Measurements from ENCODE around the gene KCNG3. TPM values are rescaled to one million over a fixed set of nuclear protein-coding genes. Genes with fewer than 3 reads are reported as not detected.

KCNG3 gene
- total RNA-seq, 6 experiments from 2014 or later, result not detected

GRCh38 chr2:42522035-42522434 lies 28.3 kb upstream of the KCNG3 start:
- H3K27ac Mint-ChIP-seq, result no peak overlapping the region
- TF ChIP-seq, protein P1, sequence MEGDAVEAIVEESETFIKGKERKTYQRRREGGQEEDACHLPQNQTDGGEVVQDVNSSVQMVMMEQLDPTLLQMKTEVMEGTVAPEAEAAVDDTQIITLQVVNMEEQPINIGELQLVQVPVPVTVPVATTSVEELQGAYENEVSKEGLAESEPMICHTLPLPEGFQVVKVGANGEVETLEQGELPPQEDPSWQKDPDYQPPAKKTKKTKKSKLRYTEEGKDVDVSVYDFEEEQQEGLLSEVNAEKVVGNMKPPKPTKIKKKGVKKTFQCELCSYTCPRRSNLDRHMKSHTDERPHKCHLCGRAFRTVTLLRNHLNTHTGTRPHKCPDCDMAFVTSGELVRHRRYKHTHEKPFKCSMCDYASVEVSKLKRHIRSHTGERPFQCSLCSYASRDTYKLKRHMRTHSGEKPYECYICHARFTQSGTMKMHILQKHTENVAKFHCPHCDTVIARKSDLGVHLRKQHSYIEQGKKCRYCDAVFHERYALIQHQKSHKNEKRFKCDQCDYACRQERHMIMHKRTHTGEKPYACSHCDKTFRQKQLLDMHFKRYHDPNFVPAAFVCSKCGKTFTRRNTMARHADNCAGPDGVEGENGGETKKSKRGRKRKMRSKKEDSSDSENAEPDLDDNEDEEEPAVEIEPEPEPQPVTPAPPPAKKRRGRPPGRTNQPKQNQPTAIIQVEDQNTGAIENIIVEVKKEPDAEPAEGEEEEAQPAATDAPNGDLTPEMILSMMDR (IDR thresholded peaks at IDR 0.05), result no peak
- H3K4me1 Mint-ChIP-seq (ENCODE audit: low read depth), result no peaks in the 10 kb centered on the region
- DNase-seq, result no peak
- H3K4me3 Mint-ChIP-seq, result no peak overlapping the region
- peaks cover 18% of the 10 kb centered on the region for H3K27me3 Mint-ChIP-seq (ENCODE audit: insufficient read depth)
- no peaks in the 10 kb centered on the region for H3K36me3 Mint-ChIP-seq (ENCODE audit: low read depth)
- H3K9me3 Mint-ChIP-seq, result no peaks in the 10 kb centered on the region

DNA sequence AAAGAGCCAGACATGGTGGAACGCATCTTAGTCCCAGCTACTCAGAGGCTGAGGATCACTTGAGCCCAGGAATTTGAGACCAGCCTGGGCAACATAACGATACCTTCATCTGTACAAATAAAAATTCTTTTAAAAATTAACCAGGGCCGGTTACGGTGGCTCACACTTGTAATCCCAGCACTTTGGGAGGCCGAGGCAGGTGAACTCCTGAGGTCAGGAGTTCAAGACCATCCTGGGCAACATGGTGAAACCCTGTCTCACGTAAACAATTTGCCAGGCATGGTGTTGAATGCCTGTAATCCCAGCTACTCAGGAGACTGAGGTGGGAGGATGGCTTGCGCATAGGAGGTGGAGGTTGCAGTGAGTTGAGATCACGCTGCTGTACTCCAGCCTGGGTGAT lies 25.8 kb upstream of the KCNG3 start:
- Mint-ChIP-seq H3K9me3 (no peaks in the 10 kb centered on the region), H3K4me1 (ENCODE audit: low read depth) (no peaks in the 10 kb centered on the region), H3K4me3 (no peak overlapping the region), H3K36me3 (ENCODE audit: low read depth) (no peaks in the 10 kb centered on the region), H3K27ac (no peak overlapping the region), H3K27me3 (ENCODE audit: insufficient read depth) (peaks cover 10% of the 10 kb centered on the region)
- TF ChIP-seq, protein P1 (IDR thresholded peaks at IDR 0.05), result no peak
- no peak for DNase-seq

DNA sequence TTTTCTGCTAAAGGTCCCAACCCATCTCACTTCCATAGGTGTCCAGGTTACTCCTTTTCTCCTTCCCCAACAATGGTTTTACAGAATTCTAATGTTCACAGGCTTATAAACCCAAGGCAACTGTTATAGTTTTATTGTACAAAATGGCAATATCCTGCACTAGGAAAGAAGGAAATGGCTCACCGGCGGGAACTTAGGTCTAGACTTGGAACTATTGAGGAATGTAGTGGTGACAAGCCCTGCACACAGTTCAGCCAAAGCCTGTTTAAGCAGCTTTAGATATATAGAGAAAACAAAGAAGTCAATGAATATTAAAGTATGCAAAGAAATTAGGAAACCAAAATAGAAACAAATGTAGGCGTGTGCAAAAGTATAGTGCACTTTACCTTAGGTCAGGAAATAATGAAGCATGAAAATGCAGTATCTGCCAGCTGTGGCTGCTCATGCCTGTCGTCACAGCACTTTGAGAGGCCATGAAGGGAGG lies 22.7 kb upstream of the KCNG3 start:
- no peak for DNase-seq
- H3K27ac Mint-ChIP-seq, result no peak overlapping the region
- TF ChIP-seq, protein P1 (IDR thresholded peaks at IDR 0.05), result no peak
- H3K27me3 Mint-ChIP-seq (ENCODE audit: insufficient read depth), result peaks cover 3% of the 10 kb centered on the region; the same call in 1 of the 2 replicates
- H3K9me3 Mint-ChIP-seq, result no peaks in the 10 kb centered on the region
- H3K4me1 Mint-ChIP-seq (ENCODE audit: low read depth), result peaks cover 6% of the 10 kb centered on the region
- H3K36me3 Mint-ChIP-seq (ENCODE audit: low read depth), result no peaks in the 10 kb centered on the region
- no peak overlapping the region for H3K4me3 Mint-ChIP-seq

- Mint-ChIP-seq H3K27ac (no peak overlapping the region), H3K4me1 (ENCODE audit: low read depth) (peaks cover 15% of the 10 kb centered on the region), H3K27me3 (ENCODE audit: insufficient read depth) (no peaks in the 10 kb centered on the region), H3K4me3 (no peak overlapping the region; the same call in 1 of the 2 replicates), H3K36me3 (ENCODE audit: low read depth) (no peaks in the 10 kb centered on the region), H3K9me3 (no peaks in the 10 kb centered on the region)
- peak; percentile 56 for DNase-seq
- TF ChIP-seq, protein P1 (IDR thresholded peaks at IDR 0.05), result peak; percentile 84
These were observed 19.6 kb upstream of the KCNG3 start for GRCh38 chr2:42513252-42513918.

DNA sequence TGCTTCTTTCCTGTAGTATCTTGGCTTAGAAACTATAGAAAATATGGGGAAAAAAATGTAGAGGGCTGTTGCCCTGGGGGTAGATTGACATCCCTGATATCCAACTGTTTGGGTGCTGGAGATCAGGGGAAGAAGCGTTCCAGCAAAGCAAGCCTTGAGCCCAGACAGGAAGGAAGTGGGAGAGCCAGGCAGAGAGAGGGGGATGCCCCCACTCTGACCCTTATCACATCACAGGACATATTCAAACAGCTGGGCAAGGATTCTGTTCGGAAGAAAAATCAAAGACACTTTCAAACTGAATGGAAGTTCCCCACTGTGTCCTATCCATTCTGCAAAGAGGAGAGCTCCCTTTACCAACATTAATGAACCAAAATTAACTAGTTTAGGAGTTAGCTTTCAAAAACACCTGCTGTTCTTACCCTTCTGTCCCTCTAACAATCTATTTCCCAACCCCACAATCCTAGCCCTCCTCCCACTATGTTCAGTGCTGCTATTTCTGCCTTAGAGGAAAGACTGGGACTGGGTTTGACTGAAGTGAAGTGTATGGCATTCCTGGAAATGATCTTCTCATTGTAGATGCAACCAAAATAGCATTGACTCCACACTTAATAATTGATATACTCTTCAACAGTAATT lies 16.9 kb upstream of the KCNG3 start:
- H3K9me3 Mint-ChIP-seq, result no peaks in the 10 kb centered on the region
- H3K27me3 Mint-ChIP-seq (ENCODE audit: insufficient read depth), result no peaks in the 10 kb centered on the region
- no peak overlapping the region for H3K27ac Mint-ChIP-seq
- H3K4me1 Mint-ChIP-seq (ENCODE audit: low read depth), result peaks cover 15% of the 10 kb centered on the region
- no peaks in the 10 kb centered on the region for H3K36me3 Mint-ChIP-seq (ENCODE audit: low read depth)
- no peak for DNase-seq
- TF ChIP-seq, protein P1 (IDR thresholded peaks at IDR 0.05), result no peak
- no peak overlapping the region for H3K4me3 Mint-ChIP-seq
